ENCODE results near the gene ACAP3. TPM values are rescaled to one million over a fixed set of nuclear protein-coding genes. Genes with fewer than 3 reads are reported as not detected.

The ACAP3 gene
- total and polyA plus RNA-seq, 10 of the 15 experiments (the other 5 are each of a cell fraction or from before 2014, with no cell fraction given): 0.05 to 34.2 (median 7.1) TPM

DNA sequence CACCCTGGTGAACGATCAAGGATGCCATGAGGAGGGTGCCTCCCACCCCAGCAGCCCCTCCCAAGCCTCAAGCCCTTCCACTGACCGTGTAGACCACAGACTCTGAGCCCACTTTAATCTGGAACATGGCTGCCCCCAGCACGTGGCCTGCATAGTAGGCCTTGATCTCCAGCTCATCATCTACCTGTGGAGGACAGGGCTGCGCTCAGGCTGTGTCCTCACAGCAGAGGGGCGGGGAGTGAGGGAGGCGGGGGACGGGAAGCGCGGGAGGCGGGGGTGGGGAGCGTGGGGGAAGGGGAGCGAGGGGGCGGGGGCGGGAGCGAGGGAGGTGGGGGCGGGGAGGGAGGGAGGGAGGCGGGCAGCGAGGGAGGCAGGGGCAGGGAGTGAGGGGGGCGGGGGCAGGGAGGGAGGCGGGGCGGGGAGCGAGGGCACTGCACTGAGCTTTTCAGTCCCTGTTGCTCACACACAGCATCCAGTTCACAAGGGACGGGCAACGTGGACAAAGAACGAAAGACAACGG lies 7.8 kb upstream of the ACAP3 start:
- ATAC-seq: no peak
- CTCF ChIA-PET: no interaction called here

More for the DNA sequence above, 7.8 kb upstream of the ACAP3 start:
- no peak overlapping the region for H3K4me2 ChIP-seq (ENCODE audit: control insufficient read depth, insufficient read depth)
- WGBS (ENCODE audit: insufficient coverage, insufficient replicate concordance, low lambda C conversion rate, missing lambda C conversion rate): 82% methylated on average over 8 of the region's 26 CpGs
- FAIRE-seq (no peak), DNase-seq (ENCODE audit: low read depth, low spot score) (no peak)
- no peaks in the 10 kb centered on the region; the same call in 1 of the 2 replicates for H4K20me1 ChIP-seq (ENCODE audit: control insufficient read depth, insufficient read depth)
- in situ Hi-C loops (cut with MboI) (no loop called here), intact Hi-C loops (cut with micrococcal nuclease; ENCODE audit: unreplicated experiment) (no loop called here)
- POLR2A ChIA-PET: no interaction called here
- no peak overlapping the region for H3K9ac ChIP-seq (ENCODE audit: control insufficient read depth, insufficient read depth, low read length)
- H3K27ac ChIP-seq (ENCODE audit: control insufficient read depth, insufficient read depth): no peak overlapping the region
- TF ChIP-seq ZZZ3 (IDR thresholded peaks at IDR 0.05; ENCODE audit: control insufficient read depth, insufficient read length, low read depth) (no peak), NFIC (IDR thresholded peaks at IDR 0.05; ENCODE audit: low read depth, low read length) (no peak), EED (IDR thresholded peaks at IDR 0.05; ENCODE audit: low read depth) (no peak), CHD2 (IDR thresholded peaks at IDR 0.05; ENCODE audit: borderline replicate concordance, low read depth, low read length) (no peak), CTCF (IDR thresholded peaks at IDR 0.05 in 2 of 3, conservative IDR thresholded peaks at IDR 0.05 in 1 of 3; ENCODE audit: control insufficient read depth in 2 of 3, extremely low read depth in 1 of 3, insufficient read depth in 1 of 3, low read depth in 3 of 3, low read length in 3 of 3) (no peak), ETV6 (conservative IDR thresholded peaks at IDR 0.05 in 1 of 2, IDR thresholded peaks at IDR 0.05 in 1 of 2; ENCODE audit: borderline replicate concordance in 1 of 2, low read depth in 1 of 2) (no peak), BRCA1 (IDR thresholded peaks at IDR 0.05; ENCODE audit: low read depth, low read length) (no peak), CREB1 (IDR thresholded peaks at IDR 0.05; ENCODE audit: low read depth) (no peak), ZNF687 (IDR thresholded peaks at IDR 0.05) (no peak), LARP7 (IDR thresholded peaks at IDR 0.05) (no peak), CHD4 (IDR thresholded peaks at IDR 0.05) (no peak), NBN (IDR thresholded peaks at IDR 0.05) (no peak), RCOR1 (conservative IDR thresholded peaks at IDR 0.05; ENCODE audit: low read depth, low read length) (no peak)
- BruUV-seq (replicated peaks): no TSS peak
- H3K4me3 ChIP-seq: no peak overlapping the region
- RAD21 ChIA-PET (ENCODE audit: unreplicated experiment): no interaction called here
- no peaks in the 10 kb centered on the region for H3K4me1 ChIP-seq (ENCODE audit: control insufficient read depth, insufficient read depth, low read length)
- no peaks in the 10 kb centered on the region for H3K27me3 ChIP-seq (replicated peaks in 1 of 2; ENCODE audit: control insufficient read depth in 2 of 2, insufficient read depth in 2 of 2, low read length in 1 of 2)
- H3K79me2 ChIP-seq (ENCODE audit: control insufficient read depth, insufficient read depth, low read length): peaks cover 2% of the 10 kb centered on the region; the same call in 1 of the 2 replicates
- no peaks in the 10 kb centered on the region for H3K9me3 ChIP-seq (replicated peaks; ENCODE audit: control insufficient read depth, insufficient read depth, low read length)
- H3K36me3 ChIP-seq (ENCODE audit: control insufficient read depth in 2 of 2, insufficient read depth in 2 of 2, low read length in 1 of 2): peaks cover 3 to 42% of the 10 kb centered on the region in 2 experiments; a peak in 3 of 4 replicates
- SMC1A ChIA-PET (ENCODE audit: uncharacterized antibody, unreplicated experiment): no interaction called here
- no peak overlapping the region for H2AFZ ChIP-seq (ENCODE audit: control insufficient read depth, low read depth, low read length)
